ENCODE measurements around the gene PIGH.

GRCh38 chr14:67577909-67578749 lies 21.9 kb downstream of the PIGH start:
- no peak for TF ChIP-seq NR2C2 (CRISPR knock-in tag; IDR thresholded peaks at IDR 0.05; ENCODE audit: borderline replicate concordance)
- TF ChIP-seq CTCF (CRISPR knock-in tag; IDR thresholded peaks at IDR 0.05): no peak
- no peak for TF ChIP-seq MNT (IDR thresholded peaks at IDR 0.05)
- no peak for TF ChIP-seq POLR2A (IDR thresholded peaks at IDR 0.05; ENCODE audit: insufficient read depth in 1 of 2, low read depth in 2 of 2, low read length in 2 of 2)
- no peak for TF ChIP-seq ZNF687 (CRISPR knock-in tag; IDR thresholded peaks at IDR 0.05)
- TF ChIP-seq MED13 (CRISPR knock-in tag; IDR thresholded peaks at IDR 0.05): no peak
- no peak for TF ChIP-seq IRF2 (CRISPR knock-in tag; IDR thresholded peaks at IDR 0.05)
- TF ChIP-seq ZNF556 (CRISPR knock-in tag; IDR thresholded peaks at IDR 0.05; ENCODE audit: borderline replicate concordance): no peak
- TF ChIP-seq EP300 (IDR thresholded peaks at IDR 0.05; ENCODE audit: low read depth in 2 of 2, low read length in 2 of 2): no peak
- no peak for TF ChIP-seq EP300 (CRISPR knock-in tag; IDR thresholded peaks at IDR 0.05; ENCODE audit: borderline replicate concordance)

Data from HepG2 (cell line).